ENCODE results near the gene KRTAP10-10. TPM values are rescaled to one million over a fixed set of nuclear protein-coding genes. Genes with fewer than 3 reads are reported as not detected.
"Not testable (repeated sequence)": the region's sequence is repeated elsewhere in the genome, so short reads cannot be mapped to it uniquely, and the experiment has no call there.

The KRTAP10-10 gene
- total RNA-seq, 1 donor from 2014 or later = not detected

DNA sequence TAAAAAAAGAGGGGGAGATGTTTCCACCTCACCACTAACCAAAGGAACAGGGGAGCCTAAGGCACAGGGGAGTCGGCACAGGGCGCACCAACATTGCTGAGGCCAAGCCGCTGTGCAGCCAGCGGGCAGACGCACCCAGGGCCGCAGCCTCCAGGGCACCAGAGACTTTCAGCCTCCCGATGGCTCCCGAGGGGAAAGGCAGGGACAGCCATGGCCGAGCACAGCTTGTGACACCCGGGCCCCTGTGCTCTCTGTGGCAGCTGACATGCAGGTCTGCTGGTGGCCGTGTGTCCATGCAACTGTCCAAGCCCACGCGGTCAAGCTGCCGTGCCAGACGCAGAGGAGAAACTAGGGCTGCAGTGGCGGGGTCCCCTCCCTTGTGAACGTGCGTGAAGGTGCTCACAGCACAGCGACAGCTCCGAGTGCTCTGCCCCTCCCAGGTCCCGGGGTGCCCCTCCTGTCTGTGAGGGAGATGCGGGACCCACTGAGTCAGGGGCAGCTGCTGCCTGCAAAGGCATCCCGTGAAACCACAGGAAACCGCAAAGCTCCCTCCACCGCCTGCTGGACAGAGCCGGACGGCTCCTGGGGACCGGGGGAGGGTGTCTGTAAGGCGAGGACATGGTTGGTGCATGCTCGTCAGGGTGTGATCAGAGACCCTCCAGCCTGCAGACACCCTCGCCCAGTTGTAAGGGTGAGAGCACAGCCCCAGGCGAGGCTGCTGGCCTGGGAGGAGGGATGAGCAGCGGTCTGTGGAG is 11.6 kb downstream of the KRTAP10-10 start:
- FAIRE-seq = no peak

DNA sequence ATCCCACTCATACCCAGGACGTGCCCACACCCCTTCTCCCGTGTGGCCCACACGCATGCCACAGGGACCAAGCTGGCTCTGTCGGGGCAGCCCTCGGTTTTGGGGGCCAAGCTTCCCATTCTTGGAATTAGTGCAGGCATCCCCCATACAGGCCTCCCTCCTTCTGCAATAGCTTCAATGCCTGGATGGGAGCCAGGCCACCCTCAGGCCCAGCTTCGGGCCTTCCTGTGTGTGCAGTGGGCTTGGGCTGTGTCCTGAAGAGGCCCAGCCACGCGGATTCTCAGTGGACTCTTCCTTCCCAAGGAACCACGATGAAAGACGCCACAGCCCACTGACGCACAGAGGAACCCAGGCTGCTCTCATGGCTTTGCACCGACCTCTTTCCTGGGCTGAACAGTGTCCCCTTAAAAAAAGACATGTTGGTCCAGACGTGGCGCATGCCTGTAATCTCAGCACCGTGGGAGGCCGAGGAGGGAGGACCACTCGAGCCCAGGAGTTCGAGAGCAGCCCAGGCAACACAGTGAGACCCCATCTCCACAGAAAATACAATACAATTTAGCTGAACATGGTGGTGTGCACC is 12.5 kb downstream of the KRTAP10-10 start:
- DNase-seq (ENCODE audit: low spot score in 2 of 2) = no peak
- no peak for FAIRE-seq

More for the DNA sequence above, 11.6 kb downstream of the KRTAP10-10 start:
- DNase-seq (ENCODE audit: low spot score in 2 of 2) = no peak

DNA sequence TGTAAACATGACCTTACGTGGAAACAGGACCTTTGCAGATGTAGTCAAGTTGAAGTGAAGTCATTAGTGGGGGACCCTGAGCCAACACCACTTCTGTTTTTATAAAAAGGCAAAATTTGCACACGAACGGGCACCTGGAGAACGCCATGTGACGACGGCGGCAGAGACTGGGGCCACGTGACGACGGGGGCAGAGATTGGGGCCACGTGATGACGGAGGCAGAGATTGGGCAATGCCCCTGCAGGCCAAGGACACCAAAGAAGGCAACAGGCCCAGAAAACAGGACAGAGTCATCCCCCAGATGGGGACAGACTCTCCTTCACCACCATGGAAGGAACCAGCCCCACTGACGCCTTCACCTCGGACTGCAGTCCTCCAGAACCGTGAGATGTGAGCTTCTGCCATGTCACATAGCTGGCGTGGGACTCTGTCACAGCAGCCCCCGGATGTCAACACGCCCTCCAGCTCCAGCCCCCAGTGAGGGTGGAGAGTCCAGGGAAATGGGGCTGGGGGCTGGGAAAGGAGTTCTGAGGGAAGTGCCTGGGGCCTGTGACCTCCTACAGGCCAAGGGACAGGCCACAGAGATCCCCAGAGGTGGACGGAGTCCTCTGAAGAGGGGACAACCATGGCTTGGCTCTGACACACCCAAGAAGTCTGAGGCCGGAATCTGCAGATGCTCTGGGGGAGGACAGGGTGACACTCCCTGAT is 13.3 kb downstream of the KRTAP10-10 start:
- FAIRE-seq (no peak), DNase-seq (ENCODE audit: low spot score in 2 of 2) (no peak)

DNA sequence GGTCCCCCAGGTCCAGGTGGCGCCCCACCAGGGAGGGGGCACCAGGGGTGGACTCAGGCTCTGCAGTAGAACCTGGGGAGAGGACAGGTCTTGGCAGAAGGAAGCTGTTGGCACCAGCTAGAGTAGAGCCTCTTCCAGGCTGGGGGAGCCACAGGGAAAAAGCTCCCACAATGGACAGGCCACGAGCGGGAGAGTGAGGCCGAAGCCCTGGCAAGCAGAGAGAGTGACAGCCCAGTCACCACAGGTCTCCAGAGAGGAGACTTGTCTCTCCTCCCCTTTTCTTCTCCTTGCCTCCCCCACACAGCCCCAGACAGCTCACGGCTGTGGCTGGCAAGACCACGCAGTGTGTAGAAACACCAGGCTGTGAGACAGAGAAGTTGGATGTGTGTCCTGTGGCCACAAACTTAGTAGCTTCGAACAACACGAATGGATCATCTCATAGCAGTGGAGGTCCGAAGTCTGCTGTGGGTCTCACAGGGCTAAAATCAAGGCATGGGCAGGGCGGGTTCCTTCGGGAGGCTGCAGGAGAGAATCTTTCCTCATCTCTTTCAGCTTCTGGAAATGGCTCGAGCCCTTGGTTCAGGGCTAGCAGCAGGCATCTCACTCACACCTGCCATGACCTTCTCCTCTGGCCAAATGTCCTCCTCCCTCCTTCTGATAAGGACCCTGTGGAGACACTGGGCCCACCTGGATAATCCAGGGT is 14.0 kb downstream of the KRTAP10-10 start:
- FAIRE-seq (no peak), DNase-seq (ENCODE audit: low spot score in 2 of 2) (no peak)

DNA sequence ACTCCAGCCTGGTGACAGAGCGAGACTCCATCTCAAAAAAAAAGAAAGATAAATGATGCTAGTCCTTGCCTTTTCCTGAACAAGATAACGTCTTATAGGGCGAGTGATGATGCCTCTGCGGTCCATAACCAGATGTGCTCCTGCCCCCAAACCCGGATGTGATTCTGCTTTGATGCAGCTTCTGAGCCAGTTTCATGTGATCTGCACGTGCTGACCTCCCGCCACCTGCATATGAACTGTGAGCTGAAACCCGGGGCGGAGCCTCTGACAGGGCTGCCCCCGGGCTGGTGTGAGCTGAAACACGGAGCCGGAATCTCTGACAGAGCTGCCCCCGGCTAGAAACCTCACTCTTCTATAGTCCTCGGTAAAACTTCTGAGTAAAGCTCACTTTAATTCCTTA is 16.0 kb downstream of the KRTAP10-10 start:
- no peak for FAIRE-seq
- DNase-seq (ENCODE audit: low spot score in 2 of 2) = no peak

DNA sequence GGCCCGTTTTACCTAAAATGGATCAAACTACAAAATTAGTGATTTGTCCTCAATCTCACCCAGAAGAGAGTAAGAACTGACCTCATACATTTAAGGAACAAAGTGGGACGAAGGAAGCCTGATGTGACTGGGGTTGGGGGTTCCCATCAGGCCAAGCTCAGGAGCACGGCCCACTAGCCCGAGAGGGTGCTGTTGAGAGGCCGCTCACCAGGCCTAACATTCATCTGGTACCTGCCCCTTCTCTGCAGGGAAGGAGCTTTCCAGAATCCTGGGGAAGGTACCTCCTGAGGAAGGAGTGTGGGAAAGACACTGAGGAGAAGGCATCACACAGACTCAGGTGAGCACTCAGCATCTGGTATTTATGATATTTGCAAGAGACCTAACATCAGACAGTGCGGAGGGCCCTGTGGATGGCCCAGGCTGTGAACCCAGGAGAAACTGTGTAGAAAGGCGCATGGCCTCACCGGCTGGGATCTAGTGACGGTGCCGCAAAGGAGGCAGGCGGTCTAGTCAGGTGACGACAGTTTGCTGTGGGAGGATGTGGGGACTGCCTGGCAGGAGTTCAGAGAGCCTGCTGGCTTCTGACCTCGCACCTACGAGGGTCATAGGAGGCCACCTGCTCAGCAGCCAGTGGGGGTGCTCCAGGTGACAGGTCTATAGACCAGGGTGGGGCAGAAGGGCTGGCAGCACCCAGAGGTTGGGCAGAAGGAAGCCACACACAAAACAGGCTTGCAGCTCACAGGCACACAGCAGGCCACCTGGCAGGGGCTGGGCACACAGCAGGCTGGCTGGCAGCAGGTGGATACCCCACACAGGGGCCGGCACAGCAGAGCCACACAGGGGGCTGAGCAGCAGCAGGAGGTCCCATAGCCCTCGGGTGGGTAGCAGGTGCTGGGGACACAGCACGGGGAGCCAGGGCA is 16.8 kb downstream of the KRTAP10-10 start:
- DNase-seq (ENCODE audit: low spot score in 2 of 2) (no peak), FAIRE-seq (no peak)

DNA sequence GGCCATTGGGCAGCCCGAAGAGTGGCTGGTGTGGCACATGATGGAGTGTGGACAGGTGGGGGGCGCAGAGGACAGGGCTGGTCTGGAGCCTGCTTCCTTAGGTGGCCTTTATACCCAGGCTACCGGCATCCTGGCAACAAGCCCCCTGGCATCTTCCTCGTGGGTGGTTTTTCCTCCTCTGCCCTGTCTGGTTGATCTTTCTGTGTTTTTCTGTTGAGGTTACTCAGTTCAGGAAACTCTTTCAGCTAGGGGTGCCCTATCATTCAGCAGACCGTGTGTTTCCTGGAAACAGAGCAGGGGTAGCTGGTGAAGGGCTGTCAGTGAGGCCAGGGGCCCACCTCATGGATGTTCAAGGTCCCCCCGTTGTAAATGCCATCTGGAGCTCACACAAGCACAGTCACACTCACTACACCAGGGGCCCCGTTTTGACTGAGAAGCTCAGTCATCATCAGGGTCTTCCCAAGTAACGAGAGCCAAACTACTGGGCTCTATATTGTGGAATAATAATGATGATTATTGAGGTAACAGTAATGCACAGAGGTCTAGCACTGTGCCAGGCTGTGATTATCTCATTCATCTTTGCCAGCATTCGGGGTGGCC is 17.5 kb downstream of the KRTAP10-10 start, which contains the start of gene KRTAP12-4:
KRTAP12-4 (minus strand) TSS at position 84 of the 600 bp plus-strand sequence; CDS start at position 39, 45 bp downstream.
- DNase-seq (ENCODE audit: low spot score in 2 of 2) = no peak

DNA sequence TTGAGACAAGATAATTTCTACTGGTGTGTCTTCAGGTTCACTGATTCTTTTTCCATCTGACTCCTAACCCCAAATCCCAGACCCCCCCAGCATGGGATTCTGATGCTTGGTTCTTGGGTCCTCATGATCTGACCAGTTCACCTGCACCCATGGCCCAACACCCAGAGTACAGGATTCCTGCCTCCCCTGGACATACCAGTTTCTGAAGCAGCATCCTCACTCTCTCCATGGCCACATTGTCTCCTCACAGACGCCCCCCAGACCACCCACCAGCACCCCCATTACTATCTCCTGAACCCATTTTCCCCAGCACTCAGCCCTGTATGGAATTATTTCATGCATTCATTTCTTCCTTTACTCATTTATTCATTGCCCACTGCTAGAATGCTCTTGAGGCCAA is 19.7 kb downstream of the KRTAP10-10 start:
- FAIRE-seq (no peak), DNase-seq (ENCODE audit: low spot score in 2 of 2) (no peak)

More for the DNA sequence above, 17.5 kb downstream of the KRTAP10-10 start, which contains the start of gene KRTAP12-4:
- no peak for FAIRE-seq

DNA sequence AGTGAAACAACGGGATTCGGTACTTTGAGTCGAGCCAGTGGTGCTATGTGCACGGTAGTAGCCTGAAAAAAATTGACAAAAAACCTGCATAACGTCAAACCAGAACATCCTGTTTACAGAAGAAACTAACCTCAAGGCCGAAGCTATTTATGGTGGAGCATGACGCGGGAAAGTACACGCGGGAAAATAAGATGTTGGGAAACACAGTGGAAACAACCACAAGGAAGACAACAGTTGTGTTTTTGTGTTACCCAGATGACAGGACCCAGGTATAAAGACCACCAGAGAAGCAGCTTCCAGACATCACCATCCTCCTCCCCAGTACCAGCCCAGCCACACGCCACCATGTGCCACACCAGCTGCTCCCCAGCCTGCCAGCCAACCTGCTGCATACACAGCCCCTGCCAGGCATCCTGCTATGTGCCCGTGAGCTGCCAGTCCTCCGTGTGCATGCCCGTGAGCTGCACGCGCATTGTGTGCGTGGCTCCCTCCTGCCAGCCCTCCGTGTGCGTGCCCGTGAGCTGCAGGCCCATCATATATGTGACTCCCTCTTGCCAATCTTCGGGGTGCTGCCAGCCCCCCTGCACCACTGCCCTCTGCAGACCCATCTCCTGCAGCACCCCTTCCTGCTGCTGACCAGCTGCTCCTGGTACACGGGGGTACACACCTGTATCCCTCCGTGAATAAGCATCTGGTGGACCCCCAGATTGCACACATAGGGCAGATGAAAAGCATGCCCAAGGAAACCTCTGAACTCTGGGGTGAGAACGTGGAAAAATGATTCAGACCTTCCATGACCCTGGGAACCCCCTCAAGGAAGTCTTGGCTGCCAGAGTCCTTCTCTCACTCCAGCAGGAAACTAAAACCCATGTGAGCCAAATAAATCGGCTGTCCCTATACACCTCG is 20.7 kb downstream of the KRTAP10-10 start, which contains the start of gene KRTAP12-3:
KRTAP12-3 (plus strand) TSS at position 298 of the 906 bp plus-strand sequence; CDS start at position 346, 48 bp downstream.
- FAIRE-seq = no peak
- DNase-seq (ENCODE audit: low spot score in 2 of 2) = no peak

DNA sequence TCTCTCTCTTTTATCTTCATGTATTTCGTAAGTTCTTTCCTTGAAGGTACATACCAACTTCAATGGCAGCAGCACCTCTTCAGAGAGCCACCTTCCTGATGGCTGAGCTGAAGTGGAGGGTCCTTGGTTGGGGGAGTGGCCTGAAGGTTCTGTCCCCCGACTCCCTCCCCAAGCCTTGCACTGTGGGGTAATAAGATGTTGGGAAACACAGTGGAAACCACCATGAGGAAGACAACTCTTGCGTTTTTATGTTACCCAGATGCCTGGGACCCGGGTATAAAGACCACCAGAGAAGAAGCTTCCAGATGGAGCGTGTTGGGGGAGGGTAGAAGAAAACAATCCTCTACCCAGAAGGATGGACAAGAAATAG is 21.4 kb downstream of the KRTAP10-10 start:
- no peak for FAIRE-seq

DNA sequence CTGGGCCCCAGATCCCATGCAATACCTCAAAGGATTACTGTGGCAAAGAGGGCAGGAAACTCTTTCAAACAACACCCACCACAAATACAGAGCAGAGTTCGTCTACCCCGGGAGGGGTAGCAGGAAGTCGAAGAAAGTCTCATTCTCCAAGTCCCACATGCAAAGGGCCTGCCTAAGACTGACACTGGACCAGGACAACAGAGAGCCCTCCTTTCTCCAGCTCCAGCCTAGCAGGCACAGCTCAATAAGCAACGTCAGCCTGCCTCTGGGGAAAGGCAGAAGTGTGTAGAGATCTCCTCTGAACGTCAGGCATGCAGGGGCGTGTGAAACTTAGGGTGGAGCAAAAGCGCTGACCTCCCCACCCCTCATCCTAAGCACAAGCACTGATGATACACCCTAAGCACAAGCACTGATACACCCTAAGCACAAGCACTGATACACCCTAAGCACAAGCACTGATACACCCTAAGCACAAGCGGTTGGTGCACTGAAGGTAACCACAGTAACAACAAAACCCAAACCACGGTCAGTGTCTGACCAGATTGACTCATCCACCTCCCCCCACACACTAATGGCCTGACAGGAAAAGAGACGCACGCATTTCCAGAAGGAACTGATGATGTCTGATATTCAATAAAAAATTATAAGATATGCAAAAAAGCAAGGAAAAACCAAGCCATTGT is 21.9 kb downstream of the KRTAP10-10 start:
- FAIRE-seq (no peak), DNase-seq (ENCODE audit: low spot score in 2 of 2) (no peak)

More for the DNA sequence above, 21.4 kb downstream of the KRTAP10-10 start:
- DNase-seq (ENCODE audit: low spot score in 2 of 2) = no peak

DNA sequence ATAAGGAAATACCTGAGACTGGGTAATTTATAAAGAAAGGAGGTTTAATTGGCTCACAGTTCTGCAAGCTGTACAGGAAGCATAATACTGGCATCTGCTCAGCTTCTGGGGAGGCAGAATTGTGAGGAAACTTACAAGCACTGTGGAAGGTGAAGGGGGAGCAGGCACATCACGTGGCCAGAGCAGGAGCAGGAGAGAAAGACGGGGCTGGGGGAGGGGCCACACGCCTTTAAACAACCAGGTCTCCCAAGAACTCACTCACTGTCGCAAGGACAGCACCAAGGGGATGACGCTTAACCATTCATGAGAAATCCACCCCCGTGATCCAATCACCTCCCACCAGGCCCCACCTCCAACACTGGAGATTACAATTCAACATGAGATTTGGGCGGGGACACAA is 24.4 kb downstream of the KRTAP10-10 start:
- DNase-seq (ENCODE audit: low spot score in 2 of 2); FAIRE-seq: not testable (repeated sequence)

DNA sequence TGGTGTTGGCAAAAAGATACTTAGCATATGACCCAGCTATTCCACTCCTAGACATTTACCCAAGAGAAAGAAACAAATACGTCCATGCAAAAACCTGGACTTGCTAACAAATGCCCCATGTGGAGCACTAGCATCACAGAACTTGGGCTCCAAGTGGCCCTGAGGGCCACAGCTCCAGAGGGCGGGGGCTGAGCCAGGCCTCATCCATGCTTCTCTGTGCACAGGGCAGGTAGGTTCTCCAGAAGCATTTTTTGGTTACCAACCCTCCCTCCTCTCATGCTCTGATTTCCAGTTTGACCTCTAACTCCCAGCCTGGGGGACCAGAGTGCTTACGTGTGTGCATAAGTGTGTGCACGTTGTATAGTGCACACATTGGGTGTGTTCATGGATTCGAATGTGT is 27.5 kb downstream of the KRTAP10-10 start:
- no peak for DNase-seq (ENCODE audit: low spot score in 2 of 2)
- no peak for FAIRE-seq

DNA sequence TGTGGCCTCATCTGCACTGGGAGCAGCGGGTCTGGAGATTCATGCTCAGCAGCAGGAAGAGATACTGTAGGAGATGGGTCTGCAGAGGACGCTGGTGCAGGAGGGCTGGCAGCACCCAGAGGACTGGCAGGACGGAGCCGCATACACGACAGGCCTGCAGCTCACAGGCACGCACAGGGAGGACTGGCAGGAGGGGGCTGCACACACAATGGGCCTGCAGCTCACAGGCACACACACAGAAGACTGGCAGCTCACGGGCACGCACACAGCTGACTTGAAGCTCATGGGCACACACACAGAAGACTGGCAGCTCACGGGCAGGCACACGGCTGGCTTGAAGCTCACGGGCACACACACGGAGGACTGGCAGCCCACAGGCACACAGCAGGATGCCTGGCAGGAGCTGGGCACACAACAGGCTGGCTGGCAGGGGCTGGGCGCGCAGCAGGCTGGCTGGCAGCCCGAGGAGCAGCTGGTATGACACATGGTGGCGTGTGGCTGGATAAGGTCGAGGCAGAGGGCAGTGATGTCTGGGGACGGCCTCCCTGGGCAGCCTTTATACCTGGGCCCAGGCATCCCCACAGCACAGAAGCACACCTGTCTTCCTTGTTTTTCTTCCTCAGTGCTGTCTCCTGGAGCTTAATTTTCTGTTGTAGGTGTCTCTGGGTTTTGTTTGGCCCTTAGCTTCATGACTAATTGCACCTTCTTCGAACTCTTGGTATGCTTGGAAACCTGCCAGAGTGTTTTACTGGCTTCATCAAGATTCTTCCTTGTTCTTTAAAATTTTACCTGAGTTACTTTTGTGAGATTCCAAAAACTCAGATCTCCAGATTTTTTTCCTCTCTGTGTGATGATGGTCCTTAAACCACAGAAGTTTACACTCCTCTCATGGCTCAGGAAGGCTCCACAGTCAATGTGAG is 29.5 kb downstream of the KRTAP10-10 start, which contains the start of gene KRTAP12-2:
KRTAP12-2 (minus strand) TSS at position 527 of the 920 bp plus-strand sequence; CDS start at position 486, 41 bp downstream.
- no peak for DNase-seq (ENCODE audit: low spot score in 2 of 2)
- FAIRE-seq = no peak

DNA sequence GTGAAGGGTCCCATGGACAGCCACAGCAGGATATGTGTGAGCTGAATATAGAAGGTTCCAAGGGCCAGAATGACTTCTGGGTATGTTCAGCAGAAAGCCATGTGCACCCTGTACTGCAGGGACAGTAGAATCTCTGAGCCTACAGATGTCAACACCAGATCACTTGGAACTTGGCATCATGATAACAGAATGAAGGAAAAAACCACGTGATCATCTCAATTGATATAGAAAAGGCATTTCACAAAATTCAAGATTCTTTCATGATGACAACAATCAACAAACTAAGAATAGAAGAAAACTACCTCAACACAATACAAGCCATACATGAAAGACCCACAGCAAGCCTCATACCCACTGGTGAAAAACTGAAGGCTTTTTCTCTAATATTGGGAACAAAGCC is 30.5 kb downstream of the KRTAP10-10 start:
- FAIRE-seq (no peak), DNase-seq (ENCODE audit: low spot score in 2 of 2) (no peak)

Measured in frontal cortex (tissue), 4 donors.